ENCODE data around the gene FERMT2. TPM values are rescaled to one million over a fixed set of nuclear protein-coding genes. Genes with fewer than 3 reads are reported as not detected.

Gene FERMT2
- total and polyA plus RNA-seq, 9 of the 15 experiments (the other 6 are each of a cell fraction or from before 2014, with no cell fraction given): 0.10 to 1.3 (median 0.40) TPM

DNA sequence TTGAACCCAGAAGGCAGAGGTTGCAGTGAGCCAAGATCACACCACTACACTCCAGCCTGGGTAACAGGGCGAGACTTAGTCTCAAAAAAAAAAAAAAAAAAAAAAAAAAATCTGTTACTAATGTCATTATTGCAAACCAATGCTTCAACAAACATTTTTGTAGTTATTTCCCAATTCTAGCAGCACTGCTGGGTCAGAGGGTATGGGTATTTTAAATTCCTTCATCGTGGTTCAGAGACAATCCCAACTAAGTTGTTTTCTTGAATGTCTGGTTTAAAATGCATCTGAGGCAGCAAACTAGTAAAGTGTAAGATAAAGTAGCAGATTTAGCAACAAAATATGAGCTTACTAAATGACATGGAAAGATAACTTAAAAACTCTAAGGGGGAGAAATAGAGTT is 65.6 kb downstream of the FERMT2 start (continued):
- TF ChIP-seq, protein P1, sequence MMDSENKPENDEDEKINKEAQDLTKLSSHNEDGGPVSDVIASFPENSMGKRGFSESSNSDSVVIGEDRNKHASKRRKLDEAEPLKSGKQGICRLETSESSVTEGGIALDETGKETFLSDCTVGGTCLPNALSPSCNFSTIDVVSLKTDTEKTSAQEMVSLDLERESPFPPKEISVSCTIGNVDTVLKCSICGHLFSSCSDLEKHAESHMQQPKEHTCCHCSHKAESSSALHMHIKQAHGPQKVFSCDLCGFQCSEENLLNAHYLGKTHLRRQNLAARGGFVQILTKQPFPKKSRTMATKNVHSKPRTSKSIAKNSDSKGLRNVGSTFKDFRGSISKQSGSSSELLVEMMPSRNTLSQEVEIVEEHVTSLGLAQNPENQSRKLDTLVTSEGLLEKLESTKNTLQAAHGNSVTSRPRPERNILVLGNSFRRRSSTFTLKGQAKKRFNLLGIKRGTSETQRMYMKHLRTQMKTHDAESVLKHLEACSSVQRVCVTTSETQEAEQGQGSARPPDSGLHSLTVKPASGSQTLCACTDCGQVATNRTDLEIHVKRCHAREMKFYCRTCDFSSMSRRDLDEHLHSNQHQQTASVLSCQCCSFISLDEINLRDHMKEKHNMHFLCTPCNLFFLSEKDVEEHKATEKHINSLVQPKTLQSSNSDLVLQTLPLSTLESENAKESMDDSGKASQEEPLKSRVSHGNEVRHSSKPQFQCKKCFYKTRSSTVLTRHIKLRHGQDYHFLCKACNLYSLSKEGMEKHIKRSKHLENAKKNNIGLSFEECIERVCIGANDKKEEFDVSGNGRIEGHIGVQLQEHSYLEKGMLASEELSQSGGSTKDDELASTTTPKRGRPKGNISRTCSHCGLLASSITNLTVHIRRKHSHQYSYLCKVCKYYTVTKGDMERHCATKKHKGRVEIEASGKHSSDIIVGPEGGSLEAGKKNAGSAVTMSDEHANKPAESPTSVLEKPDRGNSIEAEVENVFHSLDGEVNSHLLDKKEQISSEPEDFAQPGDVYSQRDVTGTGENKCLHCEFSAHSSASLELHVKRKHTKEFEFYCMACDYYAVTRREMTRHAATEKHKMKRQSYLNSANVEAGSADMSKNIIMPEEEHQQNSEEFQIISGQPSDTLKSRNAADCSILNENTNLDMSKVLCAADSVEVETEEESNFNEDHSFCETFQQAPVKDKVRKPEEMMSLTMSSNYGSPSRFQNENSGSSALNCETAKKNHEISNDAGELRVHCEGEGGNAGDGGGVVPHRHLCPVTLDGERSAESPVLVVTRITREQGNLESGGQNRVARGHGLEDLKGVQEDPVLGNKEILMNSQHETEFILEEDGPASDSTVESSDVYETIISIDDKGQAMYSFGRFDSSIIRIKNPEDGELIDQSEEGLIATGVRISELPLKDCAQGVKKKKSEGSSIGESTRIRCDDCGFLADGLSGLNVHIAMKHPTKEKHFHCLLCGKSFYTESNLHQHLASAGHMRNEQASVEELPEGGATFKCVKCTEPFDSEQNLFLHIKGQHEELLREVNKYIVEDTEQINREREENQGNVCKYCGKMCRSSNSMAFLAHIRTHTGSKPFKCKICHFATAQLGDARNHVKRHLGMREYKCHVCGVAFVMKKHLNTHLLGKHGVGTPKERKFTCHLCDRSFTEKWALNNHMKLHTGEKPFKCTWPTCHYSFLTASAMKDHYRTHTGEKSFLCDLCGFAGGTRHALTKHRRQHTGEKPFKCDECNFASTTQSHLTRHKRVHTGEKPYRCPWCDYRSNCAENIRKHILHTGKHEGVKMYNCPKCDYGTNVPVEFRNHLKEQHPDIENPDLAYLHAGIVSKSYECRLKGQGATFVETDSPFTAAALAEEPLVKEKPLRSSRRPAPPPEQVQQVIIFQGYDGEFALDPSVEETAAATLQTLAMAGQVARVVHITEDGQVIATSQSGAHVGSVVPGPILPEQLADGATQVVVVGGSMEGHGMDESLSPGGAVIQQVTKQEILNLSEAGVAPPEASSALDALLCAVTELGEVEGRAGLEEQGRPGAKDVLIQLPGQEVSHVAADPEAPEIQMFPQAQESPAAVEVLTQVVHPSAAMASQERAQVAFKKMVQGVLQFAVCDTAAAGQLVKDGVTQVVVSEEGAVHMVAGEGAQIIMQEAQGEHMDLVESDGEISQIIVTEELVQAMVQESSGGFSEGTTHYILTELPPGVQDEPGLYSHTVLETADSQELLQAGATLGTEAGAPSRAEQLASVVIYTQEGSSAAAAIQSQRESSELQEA (IDR thresholded peaks at IDR 0.05; ENCODE audit: low read depth): no peak
- TF ChIP-seq CBFB (CRISPR knock-in tag; IDR thresholded peaks at IDR 0.05) (no peak), ZBTB7A (IDR thresholded peaks at IDR 0.05; ENCODE audit: borderline replicate concordance, control insufficient read depth, low read depth, low read length) (no peak)

Data from K562 (cell line).